ENCODE measurements around the gene FBXL16. TPM values are rescaled to one million over a fixed set of nuclear protein-coding genes. Genes with fewer than 3 reads are reported as not detected.

The FBXL16 gene
- total and polyA plus RNA-seq, 9 of the 15 experiments (the other 6 are each of a cell fraction or from before 2014, with no cell fraction given) = 0.21 to 8.2 (median 1.7) TPM

GRCh38 chr16:667780-668518, 37.7 kb downstream of the FBXL16 start, which contains the start of gene RHOT2 (continued):
- no peak for TF ChIP-seq ZC3H4 (CRISPR knock-in tag; IDR thresholded peaks at IDR 0.05; ENCODE audit: borderline replicate concordance)
- no peak for TF ChIP-seq MCM3 (IDR thresholded peaks at IDR 0.05)
- TF ChIP-seq NR0B1 (IDR thresholded peaks at IDR 0.05; ENCODE audit: partially characterized antibody) = no peak
- no peak for TF ChIP-seq ZBTB49 (CRISPR knock-in tag; IDR thresholded peaks at IDR 0.05; ENCODE audit: borderline replicate concordance)
- no peak for TF ChIP-seq ZNF76 (CRISPR knock-in tag; IDR thresholded peaks at IDR 0.05; ENCODE audit: borderline replicate concordance)
- no peak for TF ChIP-seq ZNF512 (tag; IDR thresholded peaks at IDR 0.05)
- no peak for TF ChIP-seq ZNF280B (CRISPR knock-in tag; IDR thresholded peaks at IDR 0.05)
- TF ChIP-seq ZNF232 (CRISPR knock-in tag; IDR thresholded peaks at IDR 0.05) = 0 out of 2 replicates have a peak, but pooled peaks have one; percentile 43
- no peak for TF ChIP-seq ZNF124 (CRISPR knock-in tag; IDR thresholded peaks at IDR 0.05)
- no peak for TF ChIP-seq NCOA1 (IDR thresholded peaks at IDR 0.05; ENCODE audit: low read depth)
- peak; percentile 95 for TF ChIP-seq GATAD2B (IDR thresholded peaks at IDR 0.05; ENCODE audit: borderline replicate concordance)
- no peak for TF ChIP-seq TRIM25 (IDR thresholded peaks at IDR 0.05; ENCODE audit: borderline replicate concordance)
- no peak for TF ChIP-seq COPS2 (conservative IDR thresholded peaks at IDR 0.05)
- TF ChIP-seq ZNF507 (tag; conservative IDR thresholded peaks at IDR 0.05) = no peak
- TF ChIP-seq DDX20 (tag; IDR thresholded peaks at IDR 0.05; ENCODE audit: low read depth) = no peak
- no peak for TF ChIP-seq PPARD (CRISPR knock-in tag; IDR thresholded peaks at IDR 0.05)
- TF ChIP-seq NR1H2 (CRISPR knock-in tag; IDR thresholded peaks at IDR 0.05) = no peak
- no peak for TF ChIP-seq BDP1 (IDR thresholded peaks at IDR 0.05; ENCODE audit: insufficient read depth, insufficient read length)
- no peak for TF ChIP-seq GATA2 (CRISPR knock-in tag; IDR thresholded peaks at IDR 0.05)
- TF ChIP-seq SREBF1 (IDR thresholded peaks at IDR 0.05; ENCODE audit: borderline replicate concordance, low read depth, low read length) = no peak

Measured in K562 (cell line).